ENCODE data around the gene RENBP.

Gene RENBP

DNA sequence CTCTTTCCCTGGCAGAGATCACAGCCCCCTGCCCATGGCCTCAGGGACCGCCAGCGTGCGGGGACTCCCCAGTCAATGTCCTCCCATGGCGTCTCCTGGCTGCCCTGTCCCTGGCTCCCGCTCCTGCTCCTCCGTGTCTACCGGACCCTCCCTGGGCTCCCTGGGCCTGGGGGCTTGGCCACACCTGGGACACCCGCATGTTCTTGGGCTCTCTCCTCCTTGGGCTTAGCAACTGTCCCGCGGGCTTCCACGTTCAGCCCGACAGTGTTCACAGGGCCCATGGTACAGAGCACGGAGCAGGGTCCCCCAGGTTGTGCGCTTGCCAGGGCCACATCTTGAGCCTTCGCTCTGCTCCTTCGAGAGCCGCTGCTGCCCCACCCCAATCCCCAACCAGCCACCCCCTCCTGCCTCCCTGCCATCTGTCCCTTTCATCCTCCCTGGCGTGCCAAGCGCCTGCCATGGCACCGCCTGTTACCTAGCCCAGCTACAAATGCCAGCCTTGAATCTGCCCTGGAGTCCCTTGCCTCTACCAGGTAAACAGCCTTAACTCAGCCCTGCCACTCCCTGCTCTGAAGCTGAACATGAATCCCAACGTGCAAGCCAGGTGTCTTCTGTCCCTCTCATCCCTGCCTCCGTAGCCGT, 36.1 kb downstream of the RENBP start:
- no peak for DNase-seq (ENCODE audit: low spot score)
- TF ChIP-seq, protein P1, sequence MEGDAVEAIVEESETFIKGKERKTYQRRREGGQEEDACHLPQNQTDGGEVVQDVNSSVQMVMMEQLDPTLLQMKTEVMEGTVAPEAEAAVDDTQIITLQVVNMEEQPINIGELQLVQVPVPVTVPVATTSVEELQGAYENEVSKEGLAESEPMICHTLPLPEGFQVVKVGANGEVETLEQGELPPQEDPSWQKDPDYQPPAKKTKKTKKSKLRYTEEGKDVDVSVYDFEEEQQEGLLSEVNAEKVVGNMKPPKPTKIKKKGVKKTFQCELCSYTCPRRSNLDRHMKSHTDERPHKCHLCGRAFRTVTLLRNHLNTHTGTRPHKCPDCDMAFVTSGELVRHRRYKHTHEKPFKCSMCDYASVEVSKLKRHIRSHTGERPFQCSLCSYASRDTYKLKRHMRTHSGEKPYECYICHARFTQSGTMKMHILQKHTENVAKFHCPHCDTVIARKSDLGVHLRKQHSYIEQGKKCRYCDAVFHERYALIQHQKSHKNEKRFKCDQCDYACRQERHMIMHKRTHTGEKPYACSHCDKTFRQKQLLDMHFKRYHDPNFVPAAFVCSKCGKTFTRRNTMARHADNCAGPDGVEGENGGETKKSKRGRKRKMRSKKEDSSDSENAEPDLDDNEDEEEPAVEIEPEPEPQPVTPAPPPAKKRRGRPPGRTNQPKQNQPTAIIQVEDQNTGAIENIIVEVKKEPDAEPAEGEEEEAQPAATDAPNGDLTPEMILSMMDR (IDR thresholded peaks at IDR 0.05; ENCODE audit: borderline replicate concordance, control extremely low read depth, extremely low read depth, insufficient read depth, missing control alignments) = no peak
- in situ Hi-C loops (cut with MboI; ENCODE audit: low sequenced_read_pairs, unreplicated experiment) = no loop called here

DNA sequence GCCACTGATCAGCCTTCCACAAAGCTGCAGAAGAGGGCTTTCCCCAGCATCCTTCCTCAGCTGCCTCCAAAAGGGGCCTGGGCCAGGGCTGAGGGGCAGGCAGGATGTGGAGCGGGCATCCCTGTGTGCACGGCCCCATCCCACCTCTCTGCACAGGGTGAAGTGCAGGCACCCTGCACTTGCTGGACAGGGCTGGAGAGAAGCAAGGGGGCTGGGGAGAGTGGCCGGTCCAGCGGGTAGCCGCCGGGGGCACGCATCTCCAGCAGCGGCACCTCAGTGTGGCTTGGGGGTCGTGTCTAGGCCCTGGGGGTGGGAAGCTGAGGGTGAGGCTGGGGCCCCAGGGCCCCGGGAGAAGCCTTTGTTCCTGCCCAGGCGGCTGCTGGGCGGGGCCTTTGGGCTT, 37.0 kb downstream of the RENBP start:
- no peak for DNase-seq (ENCODE audit: low spot score)
- in situ Hi-C loops (cut with MboI; ENCODE audit: low sequenced_read_pairs, unreplicated experiment) = no loop called here
- TF ChIP-seq, protein P1 (IDR thresholded peaks at IDR 0.05; ENCODE audit: borderline replicate concordance, control extremely low read depth, extremely low read depth, insufficient read depth, missing control alignments) = no peak

DNA sequence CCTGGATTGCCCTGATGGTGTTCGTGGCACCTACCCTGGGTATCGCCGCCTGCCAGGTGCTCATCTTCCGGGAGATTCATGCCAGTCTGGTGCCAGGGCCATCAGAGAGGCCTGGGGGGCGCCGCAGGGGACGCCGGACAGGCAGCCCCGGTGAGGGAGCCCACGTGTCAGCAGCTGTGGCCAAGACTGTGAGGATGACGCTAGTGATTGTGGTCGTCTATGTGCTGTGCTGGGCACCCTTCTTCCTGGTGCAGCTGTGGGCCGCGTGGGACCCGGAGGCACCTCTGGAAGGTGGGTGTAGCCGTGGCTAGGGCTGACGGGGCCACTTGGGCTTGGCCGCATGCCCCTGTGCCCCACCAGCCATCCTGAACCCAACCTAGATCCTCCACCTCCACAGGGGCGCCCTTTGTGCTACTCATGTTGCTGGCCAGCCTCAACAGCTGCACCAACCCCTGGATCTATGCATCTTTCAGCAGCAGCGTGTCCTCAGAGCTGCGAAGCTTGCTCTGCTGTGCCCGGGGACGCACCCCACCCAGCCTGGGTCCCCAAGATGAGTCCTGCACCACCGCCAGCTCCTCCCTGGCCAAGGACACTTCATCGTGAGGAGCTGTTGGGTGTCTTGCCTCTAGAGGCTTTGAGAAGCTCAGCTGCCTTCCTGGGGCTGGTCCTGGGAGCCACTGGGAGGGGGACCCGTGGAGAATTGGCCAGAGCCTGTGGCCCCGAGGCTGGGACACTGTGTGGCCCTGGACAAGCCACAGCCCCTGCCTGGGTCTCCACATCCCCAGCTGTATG, 38.1 kb downstream of the RENBP start:
- TF ChIP-seq, protein P1 (IDR thresholded peaks at IDR 0.05; ENCODE audit: borderline replicate concordance, control extremely low read depth, extremely low read depth, insufficient read depth, missing control alignments) = no peak
- DNase-seq (ENCODE audit: low spot score) = no peak
- in situ Hi-C loops (cut with MboI; ENCODE audit: low sequenced_read_pairs, unreplicated experiment) = no loop called here

DNA sequence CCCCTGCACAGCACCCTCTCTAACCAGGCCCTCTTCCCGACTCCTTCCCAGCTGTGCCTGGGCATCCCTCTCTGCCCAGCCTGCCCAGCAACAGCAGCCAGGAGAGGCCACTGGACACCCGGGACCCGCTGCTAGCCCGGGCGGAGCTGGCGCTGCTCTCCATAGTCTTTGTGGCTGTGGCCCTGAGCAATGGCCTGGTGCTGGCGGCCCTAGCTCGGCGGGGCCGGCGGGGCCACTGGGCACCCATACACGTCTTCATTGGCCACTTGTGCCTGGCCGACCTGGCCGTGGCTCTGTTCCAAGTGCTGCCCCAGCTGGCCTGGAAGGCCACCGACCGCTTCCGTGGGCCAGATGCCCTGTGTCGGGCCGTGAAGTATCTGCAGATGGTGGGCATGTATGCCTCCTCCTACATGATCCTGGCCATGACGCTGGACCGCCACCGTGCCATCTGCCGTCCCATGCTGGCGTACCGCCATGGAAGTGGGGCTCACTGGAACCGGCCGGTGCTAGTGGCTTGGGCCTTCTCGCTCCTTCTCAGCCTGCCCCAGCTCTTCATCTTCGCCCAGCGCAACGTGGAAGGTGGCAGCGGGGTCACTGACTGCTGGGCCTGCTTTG, 38.9 kb downstream of the RENBP start:
- TF ChIP-seq, protein P1 (IDR thresholded peaks at IDR 0.05; ENCODE audit: borderline replicate concordance, control extremely low read depth, extremely low read depth, insufficient read depth, missing control alignments) = no peak
- no peak for DNase-seq (ENCODE audit: low spot score)
- in situ Hi-C loops (cut with MboI; ENCODE audit: low sequenced_read_pairs, unreplicated experiment) = no loop called here

DNA sequence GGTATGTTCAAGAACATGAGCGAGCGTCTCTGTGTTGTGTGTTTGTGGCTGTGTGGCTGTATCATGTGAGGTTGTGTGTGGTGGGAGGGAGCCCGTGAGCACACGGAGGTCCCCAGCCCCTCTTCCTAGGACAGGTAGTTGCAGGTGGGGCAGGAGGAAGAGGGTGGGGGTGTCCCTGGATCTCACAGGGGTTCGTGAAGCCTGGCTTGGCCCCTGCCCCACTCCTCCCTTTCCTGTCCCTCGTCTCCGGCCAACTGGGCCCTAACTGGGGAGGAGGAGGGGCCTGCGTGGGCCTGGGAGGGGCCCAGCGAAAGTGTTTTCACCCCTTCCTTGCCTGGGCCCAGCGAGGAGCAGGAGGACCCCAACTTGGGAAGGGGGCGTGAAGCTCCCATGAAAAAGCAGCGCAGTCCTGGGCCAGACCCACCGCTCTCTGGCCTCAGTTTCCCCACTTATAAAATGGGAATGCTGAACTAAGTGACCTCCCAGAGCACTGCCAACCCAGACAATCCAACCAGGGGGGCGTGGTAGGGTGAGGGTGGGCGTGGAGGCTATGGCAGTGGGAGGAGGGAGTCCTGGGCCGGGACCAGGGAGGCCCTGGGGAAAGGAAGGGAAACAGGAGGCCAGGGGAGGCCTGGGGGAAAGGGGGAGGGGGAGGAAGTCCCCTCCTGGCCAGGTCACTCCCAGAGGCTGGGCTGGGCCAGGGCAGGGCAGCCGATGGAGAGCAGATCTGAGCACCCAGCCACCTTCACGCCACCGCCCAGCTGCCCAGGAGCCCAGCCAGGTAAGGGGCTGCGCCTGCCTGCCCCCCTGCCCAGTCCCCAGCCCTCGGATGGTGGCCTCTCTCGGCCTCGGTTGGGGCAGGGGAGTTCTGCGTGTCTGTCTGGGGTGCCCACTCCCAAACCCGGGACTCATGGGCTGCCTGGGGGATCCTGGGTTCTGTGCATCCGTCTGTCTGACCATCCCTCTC, 40.2 kb downstream of the RENBP start, which contains the start of gene AVPR2:
Gene AVPR2 (plus strand): TSS at position 683 of the 967 bp plus-strand sequence. CDS start 473 bp downstream, outside the sequence.
- in situ Hi-C loops (cut with MboI; ENCODE audit: low sequenced_read_pairs, unreplicated experiment) = no loop called here
- TF ChIP-seq, protein P1 (IDR thresholded peaks at IDR 0.05; ENCODE audit: borderline replicate concordance, control extremely low read depth, extremely low read depth, insufficient read depth, missing control alignments) = no peak
- DNase-seq (ENCODE audit: low spot score) = no peak
